ENCODE results near the gene LPAR3.
"Not testable (repeated sequence)": the region's sequence is repeated elsewhere in the genome, so short reads cannot be mapped to it uniquely, and the experiment has no call there.

The LPAR3 gene, protein sequence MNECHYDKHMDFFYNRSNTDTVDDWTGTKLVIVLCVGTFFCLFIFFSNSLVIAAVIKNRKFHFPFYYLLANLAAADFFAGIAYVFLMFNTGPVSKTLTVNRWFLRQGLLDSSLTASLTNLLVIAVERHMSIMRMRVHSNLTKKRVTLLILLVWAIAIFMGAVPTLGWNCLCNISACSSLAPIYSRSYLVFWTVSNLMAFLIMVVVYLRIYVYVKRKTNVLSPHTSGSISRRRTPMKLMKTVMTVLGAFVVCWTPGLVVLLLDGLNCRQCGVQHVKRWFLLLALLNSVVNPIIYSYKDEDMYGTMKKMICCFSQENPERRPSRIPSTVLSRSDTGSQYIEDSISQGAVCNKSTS

DNA sequence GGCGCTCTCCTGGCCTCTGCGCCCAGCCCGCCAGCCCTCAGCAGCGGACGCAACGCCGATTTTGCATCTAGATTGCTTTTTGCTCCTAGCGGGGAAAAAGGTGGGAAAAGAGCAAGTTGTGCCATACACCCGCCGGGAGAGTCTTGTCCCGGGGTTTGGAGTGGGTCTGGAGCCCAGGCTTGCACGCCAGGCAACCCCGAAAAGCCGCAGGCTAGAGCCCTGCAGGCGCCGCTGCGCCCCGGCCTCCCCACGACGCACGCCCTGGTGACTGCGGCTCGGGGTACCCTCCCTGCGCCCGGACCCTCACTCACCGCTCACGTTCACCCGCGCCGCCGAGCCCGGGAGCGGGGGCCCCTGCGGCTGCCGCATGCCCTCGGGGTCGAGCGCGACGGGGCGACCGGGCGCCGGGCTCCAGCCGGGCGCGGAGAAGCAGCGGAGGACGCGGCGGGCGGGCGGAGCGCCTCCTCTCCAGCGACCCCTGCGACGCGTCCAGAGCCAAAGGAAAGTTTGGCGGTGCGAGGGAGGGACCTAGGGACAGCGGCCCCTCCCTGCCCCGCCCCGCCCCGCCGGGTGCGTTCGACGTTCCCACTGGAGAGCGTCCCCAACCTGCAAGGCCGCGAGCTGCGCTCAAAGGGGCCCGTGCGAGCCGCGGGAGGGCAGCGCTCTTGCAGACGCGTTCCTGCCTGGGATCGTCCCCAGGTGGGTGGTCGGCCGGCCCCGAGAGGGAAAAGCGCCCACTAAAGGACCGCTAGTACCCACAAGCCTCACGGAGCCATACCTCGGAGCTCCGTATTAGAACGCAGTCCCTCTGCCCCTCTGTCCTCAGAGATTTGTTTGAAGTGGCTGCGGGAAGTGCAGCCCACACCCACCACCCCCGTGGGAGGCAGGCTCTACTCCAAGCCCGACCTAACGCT, at the start of gene LPAR3:
LPAR3 (minus strand) TSS at position 502 of the 914 bp plus-strand sequence. CDS start 27,086 bp downstream, outside the sequence.
- peak; percentile 47 for DNase-seq

DNA sequence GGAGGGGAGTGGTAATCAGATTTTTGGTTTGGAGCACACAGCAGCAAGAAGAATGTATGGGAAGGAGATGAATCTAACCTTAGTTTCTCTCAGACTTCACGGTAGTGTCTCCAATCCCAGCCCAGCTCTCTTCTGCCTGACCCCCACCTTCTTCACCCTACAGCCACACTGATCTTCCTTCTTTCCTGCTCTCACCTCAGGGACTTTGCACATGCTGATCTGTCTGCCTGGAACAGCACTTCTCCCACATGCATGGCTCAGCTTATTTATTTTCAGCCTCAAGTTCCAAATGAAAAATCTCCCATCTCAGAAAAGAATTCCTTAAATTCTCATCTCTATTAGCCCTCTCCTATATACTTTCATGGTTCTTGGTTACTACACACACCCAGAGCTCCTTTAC, 48.8 kb upstream of the LPAR3 start:
- DNase-seq: no peak

DNA sequence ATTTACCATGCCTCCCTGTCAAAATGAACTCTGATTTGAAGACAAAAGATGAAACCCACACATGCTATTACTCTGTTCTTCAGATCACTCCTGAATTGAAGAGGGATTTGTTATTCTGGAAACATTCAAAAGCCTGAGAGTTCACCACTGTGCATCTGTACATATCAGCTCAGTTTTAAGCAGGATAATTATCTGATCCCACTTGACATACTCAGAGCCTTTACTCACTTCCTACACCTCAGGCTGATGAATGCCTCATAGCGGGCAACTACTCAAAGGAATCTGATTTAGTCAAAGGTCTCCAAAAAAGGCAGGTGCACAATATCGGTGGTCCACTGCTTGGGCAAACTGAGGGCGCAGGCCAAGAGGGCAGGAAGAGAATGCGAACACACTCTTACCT, 47.5 kb upstream of the LPAR3 start:
- no peak for DNase-seq

DNA sequence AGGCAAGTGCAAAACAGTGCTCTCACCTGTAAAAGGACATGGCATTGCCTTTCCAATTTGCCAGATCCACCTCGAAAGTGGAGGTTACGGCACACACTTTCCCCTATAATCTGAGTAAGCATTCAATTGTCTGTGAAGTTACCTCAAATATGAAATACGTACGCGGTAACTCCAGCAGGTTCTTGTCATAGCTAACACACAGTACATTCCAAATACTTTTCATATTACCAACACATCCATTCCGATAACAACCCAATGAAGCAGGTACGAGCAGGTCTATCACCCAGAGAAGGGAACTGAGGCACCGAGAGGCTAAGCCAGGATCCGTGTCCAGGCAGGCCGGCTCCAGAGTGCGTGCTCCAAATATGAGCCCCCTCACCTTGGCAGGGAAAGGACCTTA, 46.8 kb upstream of the LPAR3 start:
- no peak for DNase-seq

DNA sequence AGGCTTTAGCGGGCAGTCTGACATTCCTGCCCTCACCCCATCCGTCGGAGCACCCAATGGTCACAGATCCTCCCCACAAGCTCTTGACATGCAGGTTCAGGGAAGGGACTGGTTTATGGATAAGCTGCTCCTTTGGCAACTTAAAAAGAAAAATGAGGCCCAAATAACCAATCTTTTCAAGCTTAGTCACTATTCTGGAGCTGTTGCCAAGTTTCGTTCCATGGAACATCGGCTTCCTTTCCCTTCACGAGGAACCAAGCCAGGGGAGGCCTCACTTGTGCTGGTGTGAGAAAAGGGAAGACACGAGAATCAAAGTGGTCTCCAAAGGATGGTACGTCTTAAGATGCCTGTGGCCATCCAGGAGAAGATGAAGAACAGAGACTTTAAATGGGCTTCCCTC, 46.1 kb upstream of the LPAR3 start:
- no peak for DNase-seq

DNA sequence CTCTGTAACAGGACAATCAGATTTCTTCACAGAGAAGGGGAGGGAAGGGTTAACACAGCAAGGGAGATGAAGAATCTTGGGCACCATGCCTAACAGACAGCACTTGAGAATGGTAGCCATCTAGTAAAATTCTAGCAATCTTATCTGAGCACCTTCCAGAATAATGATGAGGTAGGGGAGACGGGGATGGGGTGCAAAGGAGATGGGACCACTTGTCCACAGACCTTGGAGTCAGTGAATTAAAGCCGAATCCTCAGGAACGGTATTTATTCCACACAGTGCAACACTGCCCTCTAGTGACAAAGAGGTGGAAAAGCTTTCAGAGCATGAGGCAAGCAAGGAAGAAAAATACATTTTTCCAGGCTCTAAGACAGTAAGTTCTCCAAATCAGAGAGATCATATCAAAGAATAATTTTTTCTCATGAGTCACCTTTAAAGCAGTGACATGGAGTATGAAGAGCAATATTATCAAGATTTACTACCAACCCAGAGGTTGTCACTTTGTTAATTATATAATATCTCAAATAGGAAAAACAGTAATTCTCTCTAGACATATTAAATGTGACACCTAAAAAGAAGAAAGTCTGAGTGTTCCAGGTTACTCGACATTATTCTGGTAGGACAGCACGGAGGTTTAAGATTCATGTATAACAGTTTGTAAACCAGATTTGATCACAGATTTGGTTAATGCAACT, 43.3 kb upstream of the LPAR3 start:
- peak; percentile 64 for DNase-seq

DNA sequence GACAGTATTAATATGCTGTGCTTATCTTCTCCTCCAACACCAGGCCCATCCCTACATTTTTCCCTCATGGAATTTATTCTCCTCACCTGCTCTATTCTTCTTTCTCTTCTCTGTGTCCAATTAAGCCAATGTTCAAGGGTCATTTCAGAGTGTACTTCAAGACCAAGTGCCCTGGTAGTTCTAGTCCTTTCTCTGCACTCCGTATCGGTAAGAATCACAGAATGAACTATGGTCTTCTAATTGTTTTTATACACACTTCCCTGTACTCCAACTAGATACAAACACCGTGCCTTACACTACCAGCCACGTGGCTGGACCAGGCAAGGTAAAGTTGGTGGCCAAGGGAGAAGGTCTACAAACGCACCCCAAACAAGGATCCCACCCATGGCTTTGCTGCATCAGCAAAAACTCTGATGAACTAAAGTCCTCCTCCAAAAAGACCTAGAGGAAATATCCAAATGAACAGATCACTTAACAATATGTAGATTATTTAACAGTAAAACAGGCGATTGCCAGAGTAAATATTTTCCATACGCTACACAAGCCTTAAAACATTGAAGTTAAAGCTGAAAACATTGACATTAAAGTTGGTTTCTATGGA, 40.1 kb upstream of the LPAR3 start:
- DNase-seq: no peak

DNA sequence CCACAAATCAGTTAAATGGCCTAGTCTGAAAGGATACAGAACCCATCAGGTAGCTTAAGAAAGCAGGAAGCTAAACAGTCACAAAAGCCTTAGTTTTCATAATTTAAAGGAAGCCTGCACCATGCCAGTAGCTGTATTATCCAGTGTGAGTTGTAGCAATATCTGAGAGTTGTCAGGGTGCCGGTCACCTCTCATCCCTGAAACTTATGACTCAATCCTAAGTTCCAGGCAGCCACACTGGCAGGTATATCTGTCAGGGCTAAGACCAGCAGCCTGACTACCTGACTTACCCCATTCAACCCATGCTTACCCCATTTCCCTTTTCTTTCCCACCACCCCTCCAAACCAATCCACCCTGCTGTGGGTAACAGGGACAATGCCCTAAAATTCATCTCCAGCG, 37.8 kb upstream of the LPAR3 start:
- no peak for DNase-seq

DNA sequence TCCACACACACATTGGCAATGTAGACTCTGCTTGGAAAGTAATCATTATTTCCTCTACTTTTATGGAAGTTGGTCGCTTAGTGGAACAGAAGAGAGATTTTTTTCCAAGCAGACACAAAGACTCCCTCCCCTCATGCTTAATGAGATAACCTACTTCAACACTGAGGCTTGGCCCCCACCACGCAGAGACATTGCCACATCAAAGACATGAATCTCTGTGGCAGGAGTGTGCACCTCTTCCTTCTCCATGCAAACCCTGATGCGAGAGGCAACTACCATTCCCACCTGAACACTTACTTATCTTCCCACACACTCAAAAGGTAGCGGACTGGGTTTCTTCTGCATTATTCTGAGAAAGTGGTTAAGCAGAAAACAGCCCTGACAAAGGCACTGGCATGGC, 37.3 kb upstream of the LPAR3 start:
- DNase-seq: no peak

DNA sequence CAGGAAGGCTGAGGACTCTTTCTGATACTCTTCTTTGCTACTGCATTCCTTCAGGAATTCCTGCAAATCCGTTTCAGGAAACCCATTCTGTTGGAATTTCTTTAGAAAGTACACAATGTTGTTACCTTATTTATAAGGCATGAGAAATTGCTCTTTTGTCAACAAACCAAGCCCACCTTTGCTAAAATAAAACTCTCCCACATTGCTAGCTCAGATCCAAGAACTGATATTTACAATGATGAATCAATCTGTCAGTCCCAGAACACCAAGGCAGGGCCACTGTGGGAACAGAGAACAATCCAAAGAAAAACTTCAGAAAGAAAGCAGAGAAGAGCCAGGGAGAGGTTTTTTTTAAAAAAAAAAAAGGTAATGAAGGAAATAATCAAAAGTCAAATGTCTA, 36.6 kb upstream of the LPAR3 start:
- DNase-seq: no peak

DNA sequence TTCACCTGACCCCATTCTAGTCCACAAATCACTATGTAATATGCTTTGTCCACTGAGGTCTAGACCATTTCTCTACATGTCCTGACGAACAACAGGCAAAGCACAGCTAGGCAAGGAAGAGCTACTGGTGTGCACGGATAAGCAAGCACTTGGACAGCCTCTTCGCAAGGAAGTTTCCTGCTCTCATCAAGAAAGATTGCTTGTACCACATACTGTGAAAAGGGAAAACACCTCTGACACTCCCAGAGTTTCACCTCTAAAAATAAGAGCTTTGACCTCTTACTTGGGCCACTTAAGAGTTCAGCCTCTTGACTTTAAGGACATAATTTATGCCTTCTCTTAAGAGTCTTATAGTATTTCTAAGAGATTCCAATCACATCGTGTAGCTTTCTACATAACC, 36.0 kb upstream of the LPAR3 start:
- no peak for DNase-seq

DNA sequence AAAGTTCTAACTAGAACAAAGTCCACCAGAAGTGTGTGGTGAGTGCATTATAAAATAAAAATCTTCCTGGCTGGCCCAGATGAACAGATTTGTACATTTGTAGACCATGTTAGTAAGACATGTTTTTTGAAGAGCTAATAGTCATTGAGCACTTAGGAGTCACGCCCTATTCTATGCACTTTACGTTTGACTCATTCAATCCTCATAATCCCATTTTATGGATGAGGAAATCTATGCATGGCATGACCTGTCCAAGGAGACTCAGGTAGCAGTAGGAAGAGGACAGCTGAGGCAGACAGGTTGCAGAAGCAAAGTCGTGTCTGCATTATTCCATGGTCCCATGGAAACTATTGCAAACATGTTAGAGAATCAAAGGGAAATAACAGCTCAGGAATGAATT, 30.3 kb upstream of the LPAR3 start:
- DNase-seq: no peak

DNA sequence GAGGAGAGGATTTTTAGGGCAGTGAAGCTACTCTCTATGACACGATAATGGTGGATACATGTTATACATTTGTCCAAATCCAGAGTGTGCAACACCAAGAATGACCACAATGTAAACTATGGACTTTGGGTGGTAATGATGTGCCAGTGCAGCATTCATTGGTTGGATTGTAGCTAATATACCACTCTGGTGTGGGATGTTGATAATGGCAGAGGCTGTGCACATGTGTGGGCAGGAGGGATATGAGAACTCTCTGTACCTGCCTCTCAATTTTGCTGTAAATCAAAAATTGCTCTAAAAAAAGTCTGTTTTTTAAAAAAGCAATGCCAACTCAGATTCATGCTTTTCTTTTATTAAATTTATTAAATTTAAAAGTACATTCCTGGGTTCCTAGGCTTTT, 27.2 kb upstream of the LPAR3 start:
- no peak for DNase-seq

DNA sequence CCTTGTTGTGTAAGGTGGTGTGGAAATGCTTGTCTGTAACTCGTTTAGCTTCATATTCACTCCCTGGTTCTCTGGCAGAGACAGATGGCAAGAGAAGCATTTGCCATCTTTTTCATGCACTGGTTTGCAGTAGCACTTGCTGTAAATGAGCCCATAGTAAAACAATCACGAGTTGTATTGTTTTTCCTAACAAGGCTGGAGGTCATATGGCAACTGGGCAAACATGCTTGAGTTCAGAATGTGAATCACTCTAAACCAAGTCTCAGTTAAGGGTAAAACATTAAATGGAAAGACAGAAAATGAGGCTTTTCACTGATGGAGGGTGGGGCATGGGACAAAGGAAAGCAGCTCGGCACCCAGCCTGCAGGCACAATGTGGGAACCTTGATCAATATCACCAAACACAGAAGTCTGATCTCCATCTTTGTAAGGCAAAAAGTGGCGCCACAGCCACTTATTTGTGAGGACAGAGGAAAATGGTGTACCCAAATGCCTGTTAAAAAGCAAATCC, 26.5 kb upstream of the LPAR3 start:
- DNase-seq: peak; percentile 6

DNA sequence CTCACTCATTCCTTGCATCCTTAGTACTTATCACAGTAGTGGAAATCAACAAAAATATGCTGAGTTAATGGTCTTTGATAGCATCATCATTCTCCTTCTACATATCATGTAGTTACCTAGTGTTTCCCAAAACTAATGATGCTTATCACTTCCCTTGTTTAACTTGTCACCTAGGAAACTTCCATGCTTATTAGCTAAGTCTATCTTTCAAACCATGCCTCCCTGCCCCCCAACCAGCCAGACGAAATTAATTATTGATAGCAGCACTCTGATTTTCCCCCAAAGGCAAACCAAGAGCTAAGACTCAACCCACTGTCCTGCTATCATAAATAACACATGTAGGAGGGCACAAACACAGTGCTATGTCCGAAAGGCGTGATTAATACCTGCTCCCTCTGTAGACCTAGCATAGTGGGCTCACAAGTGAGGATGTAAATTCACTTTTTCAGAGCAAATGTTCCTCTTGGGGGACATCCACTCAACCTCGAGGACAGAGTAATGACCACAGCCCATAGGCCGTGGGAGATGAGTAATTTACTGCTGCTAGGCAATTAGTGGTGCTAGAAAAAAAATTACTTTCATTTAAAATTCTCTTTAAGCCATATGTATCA, 25.8 kb upstream of the LPAR3 start:
- no peak for DNase-seq

DNA sequence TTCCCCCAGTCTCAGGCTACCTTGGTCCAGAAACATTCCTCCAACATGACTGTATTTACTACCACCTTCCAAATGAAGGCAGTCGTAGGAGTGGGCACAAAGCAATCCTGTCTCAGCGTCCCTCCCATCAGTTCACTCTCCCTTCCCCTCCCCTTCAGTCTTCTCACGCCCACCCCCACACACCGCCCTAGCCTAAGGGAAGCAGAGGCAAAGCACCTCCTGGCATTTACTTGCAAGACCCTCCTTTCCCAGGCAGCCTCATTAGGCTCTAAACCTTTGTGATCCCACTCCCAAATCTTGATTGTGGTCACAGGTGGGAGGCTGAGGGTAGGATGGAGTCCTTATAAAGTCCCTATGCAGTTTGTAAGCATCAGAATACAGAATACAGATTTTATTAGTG, 23.9 kb upstream of the LPAR3 start:
- DNase-seq: no peak

DNA sequence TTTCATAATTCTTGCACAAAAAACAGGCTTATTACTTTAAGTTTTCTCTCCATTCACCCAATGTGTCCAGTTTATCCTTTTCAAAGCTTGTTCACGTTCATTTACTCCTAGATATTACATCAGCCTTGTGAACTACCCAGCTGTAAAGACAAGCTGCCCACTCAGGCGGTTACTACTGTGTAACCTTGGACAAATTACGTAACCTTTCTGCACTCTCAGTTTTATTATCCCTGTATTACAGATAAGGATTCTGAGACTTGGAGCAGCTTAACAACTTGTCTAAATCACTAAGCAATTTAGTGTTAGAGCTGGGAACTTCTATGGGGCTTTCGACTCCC, 20.5 kb upstream of the LPAR3 start:
- no peak for DNase-seq

DNA sequence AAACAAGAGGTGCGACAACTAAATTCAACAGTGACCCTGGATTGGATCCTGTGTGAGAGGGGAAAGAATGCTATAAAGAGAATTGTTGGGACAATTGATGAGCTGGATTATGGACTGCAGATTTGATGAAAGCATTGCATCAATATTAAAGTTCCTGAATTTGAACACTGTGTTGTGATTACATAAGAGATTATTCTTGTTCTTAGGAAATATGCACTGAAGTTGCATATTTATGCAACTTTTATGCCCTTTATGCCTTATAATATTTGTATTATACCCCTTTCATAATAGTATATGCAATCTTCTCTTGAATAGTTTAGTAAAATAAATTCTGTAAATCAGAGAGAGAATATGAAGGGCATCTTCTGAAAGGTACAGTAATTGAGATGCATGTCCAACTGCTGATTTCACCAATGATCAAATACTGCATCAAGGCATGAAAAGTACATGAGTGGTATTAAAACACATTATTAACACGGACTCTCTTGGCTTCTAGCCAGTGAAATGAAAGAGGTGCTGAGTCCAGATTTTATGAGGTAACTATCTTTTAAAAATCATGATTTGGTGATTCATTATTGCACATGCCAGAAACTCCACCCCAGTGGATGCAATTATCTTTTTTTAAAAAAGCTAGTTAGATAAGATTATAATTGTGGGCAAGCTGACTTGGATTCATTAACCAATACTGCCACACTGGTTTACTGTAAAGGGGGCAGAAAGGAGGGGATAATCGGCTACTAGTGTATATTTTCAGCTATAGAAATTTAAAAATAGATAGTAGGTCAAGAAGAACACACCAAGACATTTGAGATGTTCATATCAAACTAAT, 19.9 kb upstream of the LPAR3 start:
- no peak for DNase-seq

DNA sequence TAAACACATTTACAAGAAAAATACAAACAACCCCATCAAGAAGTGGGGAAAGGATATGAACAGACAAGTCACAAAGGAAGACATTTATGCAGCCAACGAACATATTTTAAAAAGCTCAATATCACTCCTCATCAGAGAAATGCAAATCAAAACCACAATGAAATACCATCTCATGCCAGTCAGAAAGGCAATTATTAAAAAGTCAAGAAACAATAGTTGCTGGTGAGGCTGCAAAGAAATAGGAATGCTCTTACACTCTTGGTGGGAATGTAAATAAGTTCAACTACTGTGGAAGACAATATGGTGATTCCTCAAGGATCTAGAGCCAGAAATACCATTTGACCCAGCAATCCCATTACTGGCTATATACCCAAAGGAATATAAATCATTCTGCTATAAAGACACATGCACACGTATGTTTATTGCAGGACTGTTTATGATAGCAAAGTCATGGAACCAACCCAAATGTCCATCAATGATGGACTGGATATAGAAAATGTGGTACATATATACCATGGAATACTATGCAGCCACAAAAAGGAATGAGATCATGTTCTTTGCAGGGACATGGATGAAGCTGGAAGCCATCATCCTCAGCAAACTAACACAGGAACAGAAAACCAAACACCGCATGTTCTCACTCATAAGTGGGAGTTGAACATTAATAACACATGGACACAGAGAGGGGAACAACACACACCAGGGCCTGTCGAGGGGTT, 15.9 kb upstream of the LPAR3 start:
- DNase-seq: not testable (repeated sequence)

DNA sequence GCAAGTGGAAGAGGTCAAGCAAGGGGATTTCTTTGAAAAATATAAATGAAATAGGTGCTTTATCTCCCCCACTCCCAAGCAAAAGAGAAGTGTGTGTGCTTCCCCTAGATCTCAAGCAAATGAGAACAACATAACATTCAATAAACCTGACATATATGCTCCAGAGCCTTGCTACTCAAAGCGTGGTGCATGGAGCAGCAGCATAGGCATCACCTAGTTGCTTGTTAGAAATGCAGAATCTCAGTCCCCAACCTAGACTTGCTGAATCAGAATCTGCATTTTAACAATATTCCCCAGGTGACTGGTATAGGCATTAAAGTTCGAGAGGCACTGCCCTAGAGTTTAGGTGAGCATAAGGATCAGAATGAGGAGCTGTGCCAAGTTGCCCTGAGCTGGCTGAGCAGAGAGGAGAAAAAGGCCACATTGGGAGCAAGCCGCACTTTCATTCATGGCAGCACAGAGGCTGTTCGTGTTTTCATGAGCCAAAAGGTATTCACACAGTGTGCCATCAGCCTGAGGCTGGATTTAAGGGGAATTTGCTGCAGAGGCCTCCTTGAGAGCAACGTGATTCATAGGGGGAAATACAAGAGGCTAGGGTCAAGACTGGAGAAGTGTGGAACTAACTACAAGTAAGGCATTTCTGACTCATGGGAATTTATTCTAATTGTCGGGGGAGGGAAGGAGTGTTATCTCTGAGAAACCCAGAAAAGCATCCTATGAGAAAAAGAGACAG, 14.3 kb upstream of the LPAR3 start:
- DNase-seq: no peak
